ENCODE results near the gene FXYD6.

Gene FXYD6

GRCh38 chr11:117909611-117910382 lies 33.3 kb upstream of the FXYD6 start:
- no peak for DNase-seq

- DNase-seq: no peak
These were observed 32.6 kb upstream of the FXYD6 start for GRCh38 chr11:117908959-117909610.

DNA sequence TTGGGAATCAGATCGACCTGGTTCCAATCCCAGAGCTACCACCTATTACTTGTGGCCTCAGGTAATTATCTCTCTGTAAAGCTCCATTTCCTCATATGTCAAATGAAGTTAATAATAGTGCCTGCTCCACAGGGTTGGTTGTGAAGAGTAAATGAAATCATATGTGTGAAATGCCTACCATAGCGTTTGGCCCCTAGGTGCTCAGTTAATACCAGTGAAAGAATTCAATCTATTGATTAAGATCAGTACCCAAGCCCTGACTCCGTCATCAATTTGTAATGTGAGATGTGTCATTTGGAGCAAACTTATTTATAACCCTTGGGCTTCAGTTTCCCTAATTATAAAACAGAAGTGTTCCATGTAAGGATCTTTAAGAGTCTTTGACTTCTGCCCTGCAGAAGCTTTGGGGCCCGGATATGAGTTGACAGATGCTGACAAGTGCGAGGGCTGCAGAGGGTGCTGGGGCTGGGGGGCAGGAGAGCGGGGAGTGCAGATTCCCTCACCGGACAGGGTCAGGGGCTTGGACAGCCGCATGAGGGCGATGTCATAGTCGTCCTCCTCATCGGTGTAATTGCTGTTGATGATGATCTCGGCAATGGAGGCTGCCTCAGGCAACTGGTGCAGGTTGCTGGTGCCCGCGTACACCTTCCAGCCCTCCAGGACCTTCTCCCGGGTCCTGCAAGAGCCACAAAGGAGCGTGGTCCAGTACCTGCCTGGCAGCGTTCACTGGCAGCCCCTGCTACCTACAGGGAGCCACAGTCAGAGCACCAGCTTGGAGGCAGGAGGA lies 31.8 kb upstream of the FXYD6 start:
- DNase-seq: no peak

GRCh38 chr11:117907276-117908108 lies 31.0 kb upstream of the FXYD6 start:
- DNase-seq: peak; percentile 87

DNA sequence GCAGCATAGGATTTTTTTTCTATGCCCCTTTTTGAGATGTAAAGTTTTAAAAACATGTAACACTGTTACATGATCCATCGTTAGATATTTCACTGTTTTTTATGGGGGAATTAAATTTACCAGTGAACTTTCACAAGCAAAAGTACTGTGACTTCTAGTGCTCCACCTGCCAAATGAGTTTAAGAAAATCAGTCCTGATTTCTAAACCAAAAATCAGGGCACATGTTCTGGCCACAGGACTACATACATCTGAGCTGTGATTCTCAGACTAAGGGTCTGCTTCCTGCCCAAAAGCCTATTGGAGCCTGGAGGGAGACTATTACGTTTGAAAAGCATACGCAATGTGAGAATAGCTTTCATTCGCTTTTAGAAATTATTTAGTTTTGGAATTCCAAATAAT lies 30.3 kb upstream of the FXYD6 start:
- no peak for DNase-seq

- DNase-seq: no peak
These were observed 29.7 kb upstream of the FXYD6 start for GRCh38 chr11:117906126-117906525.

DNA sequence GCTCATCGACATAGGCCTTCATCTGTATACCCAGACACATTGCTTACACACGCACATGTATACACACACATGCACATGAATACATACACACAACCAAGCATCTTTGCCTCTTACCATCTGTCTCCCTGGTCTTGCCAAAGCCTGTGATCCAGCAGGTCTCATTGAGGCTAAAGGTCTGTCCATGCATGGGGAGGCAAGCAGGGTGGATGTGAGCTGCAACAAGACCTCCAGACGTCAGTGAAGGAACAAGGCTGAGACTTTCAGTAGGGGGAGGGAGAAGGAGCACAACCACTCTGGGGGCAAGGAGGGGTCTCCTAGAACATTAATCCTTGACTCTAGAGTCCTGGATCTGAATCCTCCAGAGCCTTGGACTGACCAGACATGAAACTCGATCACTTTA lies 29.1 kb upstream of the FXYD6 start:
- no peak for DNase-seq

- no peak for DNase-seq
These were observed 27.3 kb upstream of the FXYD6 start for GRCh38 chr11:117903505-117904382.

- DNase-seq: no peak
These were observed 25.8 kb upstream of the FXYD6 start for GRCh38 chr11:117902001-117902845.

GRCh38 chr11:117901601-117902000 lies 25.1 kb upstream of the FXYD6 start:
- DNase-seq: no peak

DNA sequence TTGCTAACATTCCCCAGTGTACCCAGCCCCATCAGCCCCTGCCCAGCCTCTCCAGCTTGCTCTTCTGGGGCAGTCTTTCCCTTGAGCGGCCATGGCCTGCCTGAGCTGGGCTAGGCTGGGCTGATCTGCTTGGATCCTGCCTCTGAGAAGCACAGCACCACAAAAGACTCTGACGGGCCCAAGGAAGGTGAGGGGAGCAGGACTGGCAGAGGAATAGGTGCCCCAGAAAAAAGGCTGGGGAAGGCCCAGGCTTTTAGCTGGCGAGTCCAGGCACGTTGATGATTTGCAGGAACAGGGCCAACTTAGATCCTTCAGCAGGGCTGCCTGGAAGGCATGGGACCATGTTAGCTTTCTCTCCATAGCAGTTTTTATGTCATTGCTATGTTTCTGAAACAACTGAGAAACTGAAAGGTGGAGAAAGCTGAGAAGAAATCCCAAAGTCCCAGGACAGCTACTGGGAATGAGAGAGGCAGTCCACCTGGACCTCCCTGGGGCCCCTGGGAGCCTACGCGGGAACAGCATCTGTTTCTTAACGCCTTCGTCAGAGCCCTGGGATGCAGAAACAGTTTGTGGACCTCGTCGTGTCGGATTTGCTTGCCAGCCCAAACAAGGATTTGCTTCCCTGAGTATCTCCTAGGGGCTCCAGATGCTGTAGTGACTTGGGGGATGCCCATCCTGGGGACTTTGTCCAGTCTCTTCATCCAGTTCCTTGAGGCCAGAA lies 24.4 kb upstream of the FXYD6 start:
- no peak for DNase-seq

GRCh38 chr11:117900121-117900648 lies 23.7 kb upstream of the FXYD6 start:
- DNase-seq: no peak

DNA sequence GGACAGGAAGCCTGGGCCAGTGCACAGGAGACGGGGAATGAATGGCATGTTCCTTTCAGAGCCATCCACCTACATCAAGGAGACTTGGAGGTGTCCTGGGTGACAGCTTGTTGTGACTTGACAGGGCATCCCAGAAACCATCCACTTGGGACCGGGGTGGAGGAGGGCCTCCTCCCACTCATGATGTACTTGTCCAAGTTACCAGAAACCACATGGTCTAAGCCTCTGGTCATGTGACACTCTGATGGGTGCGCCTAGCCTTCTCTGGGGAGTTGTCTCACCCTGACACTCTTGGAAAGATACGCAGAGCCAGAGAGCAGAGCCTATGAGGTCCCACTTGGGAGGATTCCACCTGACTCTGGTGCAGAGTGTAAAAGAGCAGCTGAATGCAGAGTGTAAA lies 21.6 kb upstream of the FXYD6 start:
- no peak for DNase-seq

DNA sequence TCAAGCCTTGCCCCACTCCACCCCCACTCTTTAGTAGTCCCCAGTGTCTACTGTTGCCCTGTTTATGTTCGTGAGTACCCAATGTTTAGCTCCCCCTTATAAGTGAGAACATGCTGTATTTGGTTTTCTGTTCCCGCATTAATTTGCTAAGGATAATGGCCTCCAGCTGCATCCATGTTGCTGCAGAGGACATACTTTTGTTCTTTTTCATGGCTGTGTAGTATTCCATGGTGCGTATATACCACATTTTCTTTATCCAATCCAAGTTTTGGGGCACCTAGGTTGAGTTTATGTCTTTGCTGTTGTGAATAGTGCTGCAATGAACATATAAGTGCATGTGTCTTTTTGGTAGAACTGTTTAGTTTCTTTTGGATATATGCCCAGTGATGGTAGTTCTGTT lies 16.2 kb upstream of the FXYD6 start:
- no peak for DNase-seq

DNA sequence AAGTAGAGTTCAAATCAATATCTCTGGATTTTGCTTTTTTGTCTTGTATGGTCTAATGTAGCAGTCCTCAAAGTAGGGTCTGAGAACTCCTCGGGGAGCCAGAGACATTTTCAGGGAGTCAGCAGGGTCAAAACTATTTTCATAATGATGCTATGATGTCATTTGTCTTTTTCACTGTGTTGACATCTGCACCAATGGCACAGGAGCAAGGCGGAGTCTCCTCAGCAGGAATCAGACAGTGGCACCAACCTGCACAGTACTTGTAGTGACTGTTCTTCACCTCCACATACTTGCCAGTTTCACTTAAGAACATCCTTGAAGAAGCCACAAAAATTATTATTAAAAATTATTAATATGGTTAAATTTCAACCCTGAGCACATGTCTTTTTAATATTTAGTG lies 14.9 kb upstream of the FXYD6 start:
- DNase-seq: no peak

DNA sequence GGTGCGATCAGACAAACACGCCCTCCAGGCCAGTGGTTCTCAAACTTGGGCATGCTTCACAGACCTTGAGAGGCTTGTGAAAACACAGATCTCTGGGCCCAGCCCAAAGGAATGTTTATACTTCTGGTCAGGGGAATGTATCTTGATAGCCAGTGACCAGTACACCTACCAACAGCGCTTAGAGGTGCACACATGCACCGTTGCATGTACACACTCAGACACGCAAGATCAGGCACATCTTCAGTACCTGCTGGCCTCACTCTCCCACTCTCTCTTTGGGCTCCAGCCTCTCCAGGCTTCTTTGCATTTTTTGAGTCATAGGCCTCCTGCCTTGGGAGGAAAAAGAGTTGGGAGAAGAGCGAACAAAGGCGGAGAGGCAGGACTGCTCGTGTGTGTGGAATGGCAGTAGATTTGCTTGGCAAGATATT lies 11.7 kb upstream of the FXYD6 start:
- DNase-seq: no peak

GRCh38 chr11:117887431-117888138 lies 11.1 kb upstream of the FXYD6 start:
- no peak for DNase-seq

- DNase-seq: no peak
These were observed 9.3 kb upstream of the FXYD6 start for GRCh38 chr11:117885777-117886176.

- peak; percentile 62 for DNase-seq
These were observed 8.5 kb upstream of the FXYD6 start for GRCh38 chr11:117884994-117885393.
